ENCODE measurements around the gene ITPA.

DNA sequence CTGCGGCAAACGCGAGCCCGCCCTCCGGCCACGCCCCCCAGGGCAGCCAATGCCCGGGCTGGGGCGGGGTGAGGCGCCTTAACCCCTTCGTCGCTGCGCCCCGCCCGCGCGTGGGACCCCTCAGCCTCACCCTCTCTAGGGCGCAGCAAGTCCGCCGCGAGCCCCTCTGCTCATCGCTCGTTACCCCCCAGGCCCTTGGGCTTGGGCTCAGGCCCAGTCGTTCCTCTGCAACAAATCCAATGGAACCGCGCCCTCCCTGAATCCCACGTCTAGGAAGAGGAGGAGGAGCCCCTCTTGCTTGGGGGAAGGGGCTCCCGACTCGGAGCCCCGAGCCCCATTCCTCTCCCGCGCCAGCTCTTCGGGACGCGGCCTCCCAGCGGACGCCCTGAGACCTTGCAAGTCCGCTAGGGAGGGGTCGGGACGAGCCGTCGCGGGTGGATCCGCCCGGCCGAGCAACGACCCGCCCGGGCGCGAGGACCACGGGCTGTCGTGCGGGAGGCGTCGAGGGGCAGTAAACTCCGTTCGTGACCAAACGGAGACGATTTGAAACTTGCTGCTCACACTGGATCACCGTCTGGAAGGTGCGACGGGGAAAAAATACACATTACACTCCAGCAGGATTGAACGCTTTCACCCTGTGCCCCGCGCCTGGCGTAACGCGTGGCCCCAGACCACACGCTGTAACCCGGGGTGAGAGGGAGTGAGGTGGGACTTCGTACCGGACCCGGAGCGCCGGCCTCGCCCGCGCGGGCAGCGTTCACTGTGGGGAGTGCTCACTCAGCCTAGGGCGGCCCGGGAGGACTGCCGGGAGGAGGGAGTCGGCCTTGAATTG, 35.5 kb upstream of the ITPA start:
- TF ChIP-seq EZH2phosphoT487 (IDR thresholded peaks at IDR 0.05; ENCODE audit: borderline replicate concordance, low read length) (no peak), EZH2 (IDR thresholded peaks at IDR 0.05; ENCODE audit: low read length, unreplicated experiment) (no peak)
- TF ChIP-seq, protein P1, sequence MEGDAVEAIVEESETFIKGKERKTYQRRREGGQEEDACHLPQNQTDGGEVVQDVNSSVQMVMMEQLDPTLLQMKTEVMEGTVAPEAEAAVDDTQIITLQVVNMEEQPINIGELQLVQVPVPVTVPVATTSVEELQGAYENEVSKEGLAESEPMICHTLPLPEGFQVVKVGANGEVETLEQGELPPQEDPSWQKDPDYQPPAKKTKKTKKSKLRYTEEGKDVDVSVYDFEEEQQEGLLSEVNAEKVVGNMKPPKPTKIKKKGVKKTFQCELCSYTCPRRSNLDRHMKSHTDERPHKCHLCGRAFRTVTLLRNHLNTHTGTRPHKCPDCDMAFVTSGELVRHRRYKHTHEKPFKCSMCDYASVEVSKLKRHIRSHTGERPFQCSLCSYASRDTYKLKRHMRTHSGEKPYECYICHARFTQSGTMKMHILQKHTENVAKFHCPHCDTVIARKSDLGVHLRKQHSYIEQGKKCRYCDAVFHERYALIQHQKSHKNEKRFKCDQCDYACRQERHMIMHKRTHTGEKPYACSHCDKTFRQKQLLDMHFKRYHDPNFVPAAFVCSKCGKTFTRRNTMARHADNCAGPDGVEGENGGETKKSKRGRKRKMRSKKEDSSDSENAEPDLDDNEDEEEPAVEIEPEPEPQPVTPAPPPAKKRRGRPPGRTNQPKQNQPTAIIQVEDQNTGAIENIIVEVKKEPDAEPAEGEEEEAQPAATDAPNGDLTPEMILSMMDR (conservative IDR thresholded peaks at IDR 0.05; ENCODE audit: low read depth, low read length) = no peak

All from PC-3 (cell line).